Immature natural killer cell (primary cell): ENCODE data around the gene MCM9. TPM values are rescaled to one million over a fixed set of nuclear protein-coding genes. Genes with fewer than 3 reads are reported as not detected.

Source experiments
- DNase-seq, 3 donors: peaks; one replicate each; pipeline ENCODE4 v3.0.0; 2022; ENCODE audit warnings: mixed read lengths in 1 of 3
- H3K27ac Mint-ChIP-seq, 6 donors: one replicate each; pipeline ENCODE4 v1.8.0; 2020; ENCODE audit warnings: mixed read lengths in 6 of 6, mild to moderate bottlenecking in 5 of 6, inconsistent platforms in 4 of 6, moderate library complexity in 3 of 6
- H3K27me3 Mint-ChIP-seq, 3 donors: one replicate each; pipeline ENCODE4 v1.8.0; 2020 to 2021; ENCODE audit warnings: low read depth in 3 of 3, mild to moderate bottlenecking in 3 of 3, mixed read lengths in 3 of 3, moderate library complexity in 3 of 3, inconsistent platforms in 1 of 3
- H3K36me3 Mint-ChIP-seq, 3 donors: one replicate each; pipeline ENCODE4 v1.8.0; 2020; ENCODE audit warnings: mixed read lengths in 3 of 3, inconsistent platforms in 2 of 3, mild to moderate bottlenecking in 2 of 3
- H3K4me1 Mint-ChIP-seq, 2 donors: one replicate each; pipeline ENCODE4 v1.8.0; 2020; ENCODE audit warnings: inconsistent platforms in 2 of 2, mild to moderate bottlenecking in 2 of 2, mixed read lengths in 2 of 2, moderate library complexity in 1 of 2
- H3K4me3 Mint-ChIP-seq, 5 donors: one replicate each; pipeline ENCODE4 v1.8.0; 2020; ENCODE audit warnings: mild to moderate bottlenecking in 5 of 5, mixed read lengths in 5 of 5, inconsistent platforms in 3 of 5, moderate library complexity in 3 of 5
- H3K9me3 Mint-ChIP-seq, 6 donors: one replicate each; pipeline ENCODE4 v1.8.0; 2020; ENCODE audit warnings: mild to moderate bottlenecking in 6 of 6, mixed read lengths in 6 of 6, inconsistent platforms in 4 of 6, moderate library complexity in 3 of 6
- polyA plus RNA-seq, 3 donors: library from polyadenylated mRNA; unstranded; fragments of 300-500 nt; fragmentation: Illumina TruSeq; gene quantifications; one replicate each; pipeline ENCODE4 v1.2.3, GENCODE V29; 2021

Gene MCM9
- polyA plus RNA-seq, 3 donors from 2014 or later: 15.3 to 23.7 (median 16.8) TPM

DNA sequence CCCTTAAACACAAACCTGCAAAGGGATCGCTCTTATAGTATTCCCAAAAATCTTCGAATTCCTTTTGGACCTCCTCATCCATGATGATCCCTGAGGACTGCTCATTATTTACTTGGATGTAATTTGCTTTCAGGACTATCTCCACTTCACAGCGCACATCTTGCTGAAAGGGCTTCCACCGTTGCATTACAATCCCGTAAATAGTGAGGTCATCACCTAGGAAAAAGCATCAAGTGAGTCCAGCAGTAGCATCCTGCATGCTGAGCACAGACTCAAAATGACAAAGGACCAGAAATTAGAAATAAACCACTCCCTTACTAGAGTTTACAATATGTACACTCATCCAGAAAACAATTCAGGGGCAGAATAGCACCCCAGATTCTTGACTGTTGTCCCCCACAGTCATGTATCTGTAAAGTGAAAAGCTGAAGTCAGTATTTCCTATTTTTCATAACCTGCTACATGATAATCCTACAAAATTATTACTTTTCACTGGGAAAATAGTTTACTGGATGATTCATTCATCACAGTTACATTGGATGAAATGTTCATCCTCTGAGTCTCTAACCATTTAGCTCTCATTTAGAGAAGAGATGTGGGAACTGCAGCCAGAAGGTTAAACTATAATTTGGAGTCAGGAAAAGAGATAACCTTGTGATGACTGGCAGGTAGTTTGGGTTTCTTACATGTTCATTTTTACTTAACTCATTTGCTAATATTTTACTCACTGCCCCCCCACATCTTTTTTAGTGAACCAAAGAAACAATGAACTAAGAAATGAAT, 17.2 kb downstream of the MCM9 start:
- DNase-seq: no peak
- Mint-ChIP-seq H3K27me3 (no peaks in the 10 kb centered on the region), H3K4me1 (peaks cover 0 to under 1% of the 10 kb centered on the region in 2 donors), H3K9me3 (no peaks in the 10 kb centered on the region), H3K4me3 (no peak overlapping the region), H3K27ac (no peak overlapping the region), H3K36me3 (peaks cover 10 to 58% (median 37%) of the 10 kb centered on the region in 3 donors)

DNA sequence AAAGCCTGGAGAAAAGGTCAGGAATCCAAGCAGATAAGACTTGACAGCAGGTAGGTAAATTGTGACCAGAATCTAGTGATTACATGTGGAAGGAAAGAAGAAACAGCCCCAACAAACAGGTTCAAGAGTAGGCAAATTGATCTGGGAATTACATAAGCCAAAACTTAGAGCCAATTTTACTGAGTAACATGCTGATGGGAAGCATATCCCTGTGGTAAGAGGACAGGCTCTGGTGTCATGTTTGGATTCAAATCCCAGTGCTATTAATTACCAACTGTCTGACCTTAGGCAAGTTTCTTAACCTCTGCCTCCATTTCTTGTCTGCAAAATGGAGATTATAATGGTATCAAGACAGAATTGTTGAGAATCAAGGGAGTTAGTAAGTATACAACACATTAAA, 20.4 kb downstream of the MCM9 start:
- Mint-ChIP-seq H3K27me3 (no peaks in the 10 kb centered on the region), H3K4me3 (no peak overlapping the region), H3K27ac (peak overlapping the region in 2 of 6 donors; percentile 3 to 36), H3K4me1 (peaks cover 0 to 4% of the 10 kb centered on the region in 2 donors), H3K9me3 (no peaks in the 10 kb centered on the region), H3K36me3 (peaks cover 8 to 48% (median 19%) of the 10 kb centered on the region in 3 donors)
- no peak for DNase-seq

DNA sequence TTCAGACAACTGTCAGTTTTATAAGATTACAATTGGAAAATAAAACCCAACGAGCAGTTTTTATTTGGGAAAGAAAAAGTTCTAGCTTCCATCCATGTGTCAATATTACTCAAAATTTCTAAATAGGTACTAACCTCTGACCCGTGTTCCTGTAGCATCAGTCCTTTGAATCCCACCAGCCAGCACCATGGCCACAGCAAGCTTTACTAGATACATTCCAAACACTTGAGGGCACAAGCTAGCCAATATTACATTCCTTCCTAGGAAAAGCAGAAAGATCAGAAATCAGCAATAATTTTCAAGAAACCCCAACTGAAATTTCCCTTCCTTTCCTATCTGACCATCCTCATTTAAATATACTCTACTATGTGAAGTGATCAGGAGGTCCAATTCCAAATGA, 21.8 kb downstream of the MCM9 start:
- peaks cover 0 to 4% of the 10 kb centered on the region in 2 donors for H3K4me1 Mint-ChIP-seq
- no peak for DNase-seq
- no peaks in the 10 kb centered on the region for H3K9me3 Mint-ChIP-seq
- no peaks in the 10 kb centered on the region for H3K27me3 Mint-ChIP-seq
- no peak overlapping the region for H3K27ac Mint-ChIP-seq
- H3K36me3 Mint-ChIP-seq: peaks cover 12 to 49% (median 23%) of the 10 kb centered on the region in 3 donors
- no peak overlapping the region for H3K4me3 Mint-ChIP-seq

DNA sequence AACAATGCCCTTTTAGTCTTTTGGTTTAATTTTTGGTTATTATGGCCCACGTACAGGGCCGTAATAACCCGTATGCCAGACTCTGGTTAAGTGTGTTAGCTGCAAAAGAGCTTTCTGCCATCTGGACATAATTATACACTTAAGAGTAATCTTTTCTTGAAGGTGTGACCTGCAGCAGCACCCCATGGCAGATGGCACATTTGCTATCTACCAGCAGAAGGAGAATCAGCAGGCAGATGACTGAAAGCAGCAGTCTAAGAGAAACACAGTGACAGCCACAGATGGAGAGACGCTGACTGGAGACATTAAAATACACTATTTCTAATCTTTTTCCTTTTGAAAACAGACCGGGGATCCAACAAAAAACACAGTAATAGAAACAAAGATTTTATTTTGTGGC, 22.3 kb downstream of the MCM9 start:
- no peak for DNase-seq
- H3K4me3 Mint-ChIP-seq: no peak overlapping the region
- H3K27me3 Mint-ChIP-seq: no peaks in the 10 kb centered on the region
- H3K4me1 Mint-ChIP-seq: peaks cover 0 to 4% of the 10 kb centered on the region in 2 donors
- no peaks in the 10 kb centered on the region for H3K9me3 Mint-ChIP-seq
- peaks cover 12 to 50% (median 23%) of the 10 kb centered on the region in 3 donors for H3K36me3 Mint-ChIP-seq
- H3K27ac Mint-ChIP-seq: peak overlapping the region in 1 of 6 donors; percentile 60

DNA sequence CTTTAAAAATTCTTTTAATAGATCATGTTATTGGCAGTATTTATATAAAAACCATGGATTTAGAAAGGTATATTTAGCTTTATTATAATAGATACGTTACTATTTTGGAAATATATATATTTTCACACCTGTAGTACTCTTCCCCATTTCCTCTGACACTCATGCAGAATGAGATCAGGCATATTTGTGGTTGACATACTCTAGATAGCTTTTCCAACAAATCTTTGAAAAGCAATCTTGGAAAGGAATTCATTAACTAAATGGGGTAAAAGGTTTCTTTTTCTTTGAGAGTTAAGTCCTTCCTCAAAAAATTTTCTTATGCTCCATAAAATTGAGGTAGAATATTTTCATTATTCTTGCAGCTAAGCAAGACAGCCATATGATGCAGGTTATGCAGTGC, 26.5 kb downstream of the MCM9 start:
- no peaks in the 10 kb centered on the region for H3K9me3 Mint-ChIP-seq
- no peak for DNase-seq
- no peak overlapping the region for H3K4me3 Mint-ChIP-seq
- no peak overlapping the region for H3K27ac Mint-ChIP-seq
- H3K4me1 Mint-ChIP-seq: peaks cover 0 to 24% of the 10 kb centered on the region in 2 donors
- H3K36me3 Mint-ChIP-seq: peaks cover 16 to 47% (median 22%) of the 10 kb centered on the region in 3 donors
- H3K27me3 Mint-ChIP-seq: no peaks in the 10 kb centered on the region

DNA sequence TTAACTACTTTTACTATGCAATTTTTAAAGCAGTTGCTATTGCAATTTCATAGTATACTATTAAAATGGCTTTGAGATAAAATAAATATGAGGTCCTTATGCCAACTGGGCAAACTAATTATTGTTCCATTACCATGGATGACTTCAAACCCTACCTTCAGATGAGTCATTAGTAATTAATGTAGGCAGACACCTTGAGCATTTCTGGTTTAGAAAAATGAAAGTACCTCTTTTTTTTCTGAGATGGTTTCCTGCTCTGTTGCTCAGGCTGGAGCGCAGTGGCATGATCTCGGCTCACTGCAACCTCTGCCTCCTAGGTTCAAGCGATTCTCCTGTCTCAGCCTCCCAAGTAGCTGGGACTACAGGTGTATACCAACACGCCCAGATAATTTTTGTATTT, 29.1 kb downstream of the MCM9 start:
- H3K4me1 Mint-ChIP-seq: peaks cover 8 to 38% of the 10 kb centered on the region in 2 donors
- H3K27ac Mint-ChIP-seq: peak overlapping the region in 1 of 6 donors; percentile 34
- H3K9me3 Mint-ChIP-seq: no peaks in the 10 kb centered on the region
- no peak overlapping the region for H3K4me3 Mint-ChIP-seq
- H3K27me3 Mint-ChIP-seq: no peaks in the 10 kb centered on the region
- peaks cover 14 to 45% (median 21%) of the 10 kb centered on the region in 3 donors for H3K36me3 Mint-ChIP-seq
- DNase-seq: no peak

DNA sequence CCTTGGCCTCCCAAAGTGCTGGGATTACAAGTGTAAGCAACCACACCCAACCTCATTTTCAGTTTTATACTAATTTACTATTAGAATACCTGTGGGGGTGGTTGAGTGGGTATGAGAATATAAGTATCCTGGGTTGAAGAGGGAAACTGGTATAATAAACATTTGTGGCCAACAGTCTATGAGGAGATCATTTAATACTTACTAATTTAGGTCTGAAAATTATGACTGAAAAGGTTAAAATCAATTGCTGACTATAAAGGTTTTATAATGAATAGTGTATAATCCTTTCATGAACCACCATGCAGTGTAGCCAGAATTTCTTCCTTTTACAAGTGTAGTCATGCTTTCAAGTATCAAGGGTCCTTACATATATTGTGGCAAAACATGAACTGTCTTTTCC, 29.9 kb downstream of the MCM9 start:
- Mint-ChIP-seq H3K9me3 (no peaks in the 10 kb centered on the region), H3K36me3 (peaks cover 14 to 41% (median 17%) of the 10 kb centered on the region in 3 donors), H3K27ac (no peak overlapping the region), H3K4me3 (no peak overlapping the region), H3K27me3 (no peaks in the 10 kb centered on the region), H3K4me1 (peaks cover 13 to 45% of the 10 kb centered on the region in 2 donors)
- DNase-seq: no peak

DNA sequence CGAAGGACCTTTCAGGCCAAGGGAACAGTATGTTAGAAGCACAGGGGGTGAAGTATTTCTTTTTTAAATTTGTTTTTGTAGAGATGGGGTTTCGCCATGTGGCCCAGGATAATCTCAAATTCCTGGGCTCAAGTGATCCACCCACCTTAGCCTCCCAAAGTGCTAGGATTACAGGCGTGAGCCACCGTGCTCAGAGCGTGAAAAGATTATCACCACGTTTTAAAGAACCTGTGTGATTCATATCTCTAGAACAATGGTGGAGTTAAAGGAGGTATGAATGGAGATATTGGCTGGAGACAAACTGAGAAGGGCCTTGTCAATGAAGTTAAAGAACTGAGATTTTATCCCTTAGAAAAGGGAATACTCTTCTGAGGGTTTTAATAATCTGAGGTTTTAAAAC, 31.3 kb downstream of the MCM9 start:
- Mint-ChIP-seq H3K4me3 (no peak overlapping the region), H3K27me3 (no peaks in the 10 kb centered on the region), H3K27ac (no peak overlapping the region), H3K36me3 (peaks cover 17 to 46% (median 20%) of the 10 kb centered on the region in 3 donors), H3K4me1 (peaks cover 26 to 59% of the 10 kb centered on the region in 2 donors), H3K9me3 (no peaks in the 10 kb centered on the region)
- DNase-seq: no peak

DNA sequence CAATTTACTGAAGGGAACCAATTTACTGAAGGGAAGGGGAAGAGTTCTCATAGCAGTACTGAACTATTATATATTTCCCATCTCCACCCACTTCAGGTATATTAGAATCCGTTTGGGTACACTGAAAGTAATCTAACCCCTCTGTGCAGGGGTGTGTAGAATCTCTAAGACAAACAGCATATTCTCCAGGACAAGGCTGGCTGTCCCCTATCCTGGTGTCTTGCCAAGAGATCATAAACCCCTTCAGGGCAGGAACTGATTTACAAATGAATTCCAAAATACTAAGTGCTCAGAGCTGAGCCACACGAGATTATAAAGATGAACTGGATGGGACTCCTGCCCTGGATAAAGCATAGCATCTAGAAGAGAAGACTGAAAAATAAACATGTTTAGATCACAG, 31.8 kb downstream of the MCM9 start:
- no peaks in the 10 kb centered on the region for H3K9me3 Mint-ChIP-seq
- H3K36me3 Mint-ChIP-seq: peaks cover 17 to 46% (median 21%) of the 10 kb centered on the region in 3 donors
- H3K4me3 Mint-ChIP-seq: no peak overlapping the region
- peaks cover 27 to 62% of the 10 kb centered on the region in 2 donors for H3K4me1 Mint-ChIP-seq
- no peak for DNase-seq
- H3K27me3 Mint-ChIP-seq: no peaks in the 10 kb centered on the region
- peak overlapping the region in 1 of 6 donors; percentile 40 for H3K27ac Mint-ChIP-seq

DNA sequence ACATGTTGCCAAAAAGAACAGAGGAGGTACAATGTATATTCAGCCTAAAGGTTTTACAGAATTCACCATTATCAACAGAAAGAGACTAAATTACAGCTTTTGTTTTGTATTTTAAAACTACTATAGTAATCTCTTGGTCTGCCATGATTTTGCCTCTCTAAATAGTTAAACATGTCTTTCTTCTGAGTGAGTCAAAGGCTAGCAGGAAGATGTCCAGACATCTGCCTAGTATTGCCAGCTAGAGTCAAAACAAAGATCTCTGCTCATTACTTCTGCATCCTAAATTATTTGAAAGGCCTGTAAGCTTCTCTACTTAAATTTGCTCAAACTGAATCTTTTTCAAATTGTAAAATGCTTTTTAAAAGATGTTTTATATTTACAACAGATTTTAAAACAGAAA, 32.2 kb downstream of the MCM9 start:
- Mint-ChIP-seq H3K27ac (peak overlapping the region in 2 of 6 donors; percentile 9 to 40), H3K4me3 (no peak overlapping the region), H3K4me1 (peaks cover 28 to 67% of the 10 kb centered on the region in 2 donors), H3K27me3 (no peaks in the 10 kb centered on the region), H3K9me3 (no peaks in the 10 kb centered on the region), H3K36me3 (peaks cover 17 to 42% (median 21%) of the 10 kb centered on the region in 3 donors)
- no peak for DNase-seq

DNA sequence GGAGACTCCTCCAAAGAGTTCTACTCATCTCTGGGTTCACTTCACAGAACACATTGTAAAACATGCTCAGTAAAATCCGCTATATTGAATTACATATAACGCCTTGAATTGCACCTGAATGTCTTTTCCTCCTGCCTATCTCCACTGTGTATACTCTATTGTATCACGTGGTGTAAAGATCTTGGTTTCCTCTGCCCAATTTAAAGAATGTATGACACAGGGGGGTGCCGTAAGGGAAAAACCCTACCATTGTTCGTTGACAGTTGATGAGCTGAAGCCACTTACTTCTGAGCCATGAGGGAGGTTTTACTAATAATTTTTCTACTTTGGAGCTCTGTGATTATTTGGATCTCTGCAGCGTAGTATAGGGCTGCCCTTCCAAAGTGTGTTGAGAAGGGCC, 35.0 kb downstream of the MCM9 start:
- H3K4me3 Mint-ChIP-seq: no peak overlapping the region
- H3K27ac Mint-ChIP-seq: peak overlapping the region in 2 of 6 donors; percentile 18 to 52
- peaks cover 39 to 83% of the 10 kb centered on the region in 2 donors for H3K4me1 Mint-ChIP-seq
- H3K9me3 Mint-ChIP-seq: no peaks in the 10 kb centered on the region
- peaks cover 0 to 2% (median 2%) of the 10 kb centered on the region in 3 donors for H3K27me3 Mint-ChIP-seq
- peaks cover 11 to 24% (median 12%) of the 10 kb centered on the region in 3 donors for H3K36me3 Mint-ChIP-seq
- no peak for DNase-seq

DNA sequence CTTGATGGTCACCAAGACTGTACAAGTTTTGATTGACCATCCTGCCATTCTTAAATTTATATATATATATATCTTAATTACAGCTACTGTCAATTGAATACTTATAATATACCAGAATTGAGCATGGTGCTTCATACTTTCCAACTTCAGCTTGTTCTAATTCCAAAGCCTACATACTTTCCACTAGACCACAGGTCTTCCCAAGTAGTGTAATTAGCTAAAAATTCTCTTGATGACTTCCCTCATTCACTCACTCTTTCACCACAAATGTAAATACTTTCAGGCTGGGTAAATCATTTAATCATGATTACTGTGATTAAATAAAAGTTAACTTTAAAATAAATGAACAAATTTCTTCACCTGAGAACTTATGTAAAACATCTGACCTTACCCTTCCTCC, 37.6 kb downstream of the MCM9 start:
- Mint-ChIP-seq H3K4me1 (peaks cover 48 to 83% of the 10 kb centered on the region in 2 donors), H3K27me3 (peaks cover 12 to 17% (median 14%) of the 10 kb centered on the region in 3 donors), H3K27ac (peak overlapping the region in 2 of 6 donors; percentile 24 to 38), H3K4me3 (no peak overlapping the region), H3K36me3 (peaks cover 7 to 24% (median 8%) of the 10 kb centered on the region in 3 donors), H3K9me3 (no peaks in the 10 kb centered on the region)
- no peak for DNase-seq

DNA sequence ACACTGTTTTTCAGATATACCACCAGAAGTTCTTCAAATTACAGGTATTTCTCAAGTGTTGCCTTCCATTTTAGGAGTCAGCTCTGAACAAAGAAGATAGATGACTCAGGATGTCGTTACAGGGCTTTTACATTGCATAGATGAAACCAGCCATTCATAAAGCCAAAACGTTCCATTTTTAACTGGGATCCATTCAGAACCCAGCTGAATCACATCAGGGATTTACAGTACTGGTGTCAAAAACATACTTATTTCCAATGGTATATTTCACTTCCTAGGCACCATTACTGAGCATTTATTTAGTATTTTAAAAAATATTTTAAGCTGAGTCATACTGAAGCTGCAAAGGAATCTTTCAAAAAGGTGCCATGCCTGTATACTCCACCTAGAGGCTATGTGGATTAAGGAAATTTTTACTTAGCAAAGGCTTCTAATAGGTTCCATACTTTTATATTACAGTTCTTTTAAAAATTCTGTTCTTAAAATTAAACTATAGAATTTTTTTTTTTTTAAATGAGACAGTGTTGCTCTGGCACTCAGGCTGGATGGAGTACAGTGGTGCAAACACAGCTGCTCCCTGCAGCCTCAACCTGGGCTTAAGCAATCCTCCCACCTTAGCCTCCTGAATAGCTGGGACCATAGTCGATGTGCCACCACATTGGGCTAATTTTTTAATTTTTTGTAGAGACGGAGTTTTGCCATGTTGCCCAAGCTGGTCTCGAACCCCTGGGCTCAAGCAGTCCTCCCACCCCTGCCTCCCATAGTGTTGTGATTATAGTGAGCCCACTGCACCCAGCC, 38.4 kb downstream of the MCM9 start:
- peaks cover 7 to 18% (median 8%) of the 10 kb centered on the region in 3 donors for H3K36me3 Mint-ChIP-seq
- peak; percentile 13 to 19 (median 13) for DNase-seq
- no peaks in the 10 kb centered on the region for H3K9me3 Mint-ChIP-seq
- peaks cover 12 to 17% (median 14%) of the 10 kb centered on the region in 3 donors for H3K27me3 Mint-ChIP-seq
- peaks cover 54 to 86% of the 10 kb centered on the region in 2 donors for H3K4me1 Mint-ChIP-seq
- H3K27ac Mint-ChIP-seq: peak overlapping the region in 5 of 6 donors; percentile 60 to 87 (median 83)
- H3K4me3 Mint-ChIP-seq: peak overlapping the region in 4 of 5 donors; percentile 62 to 97 (median 78)

DNA sequence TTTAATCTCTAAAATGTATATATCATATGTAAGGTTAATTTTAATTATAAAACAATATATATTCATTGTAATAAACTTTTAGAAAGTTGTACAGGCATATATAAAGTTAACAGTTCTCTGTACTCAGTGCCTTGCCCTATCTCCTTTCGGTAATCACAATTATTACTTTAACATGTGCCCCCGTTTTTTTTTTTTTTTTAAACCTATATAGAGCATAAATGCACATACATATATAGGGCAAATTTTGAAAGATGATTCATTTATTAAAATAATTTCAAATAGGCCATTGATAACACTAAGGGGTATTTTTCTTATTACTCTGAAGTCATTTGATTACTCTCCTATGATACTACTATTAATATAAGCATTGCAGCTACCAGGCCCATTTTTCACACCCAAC, 39.1 kb downstream of the MCM9 start:
- peaks cover 7 to 13% (median 11%) of the 10 kb centered on the region in 3 donors for H3K36me3 Mint-ChIP-seq
- DNase-seq: no peak
- H3K27ac Mint-ChIP-seq: peak overlapping the region; percentile 60 to 87 (median 80)
- peaks cover 57 to 86% of the 10 kb centered on the region in 2 donors for H3K4me1 Mint-ChIP-seq
- H3K4me3 Mint-ChIP-seq: peak overlapping the region; percentile 63 to 97 (median 84)
- no peaks in the 10 kb centered on the region for H3K9me3 Mint-ChIP-seq
- peaks cover 12 to 17% (median 14%) of the 10 kb centered on the region in 3 donors for H3K27me3 Mint-ChIP-seq
